GM18868 (cell line): ENCODE measurements around the gene ARHGEF37.

ENCODE experiments used
- ATAC-seq: cut with Tn5 transposase; IDR thresholded peaks from one replicate; pipeline ENCODE4 v1.9.1; 2021; ENCODE audit warnings: mild to moderate bottlenecking, moderate library complexity; ENCODE audit not compliant: unreplicated experiment

ARHGEF37 gene

DNA sequence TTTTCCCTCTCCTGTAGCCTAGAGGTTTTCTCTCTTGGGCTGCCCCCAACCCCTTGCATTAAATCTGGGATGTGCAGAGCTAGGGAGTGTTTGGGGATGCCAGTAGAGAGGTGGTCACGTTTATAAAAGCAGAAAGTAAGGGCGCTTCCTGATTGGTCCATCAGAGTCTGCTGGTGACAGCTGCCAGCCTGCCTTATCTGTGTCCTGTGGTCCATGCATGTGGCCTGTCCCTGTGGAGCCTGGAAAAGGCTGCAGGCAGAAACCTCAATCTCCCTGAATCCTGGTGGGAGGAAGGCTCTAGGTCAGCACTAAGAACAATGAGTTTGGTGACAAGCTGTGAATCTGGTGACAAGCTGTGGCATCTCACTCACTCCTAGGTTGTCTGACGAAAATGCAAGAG lies 42.2 kb downstream of the ARHGEF37 start:
- no peak for ATAC-seq

DNA sequence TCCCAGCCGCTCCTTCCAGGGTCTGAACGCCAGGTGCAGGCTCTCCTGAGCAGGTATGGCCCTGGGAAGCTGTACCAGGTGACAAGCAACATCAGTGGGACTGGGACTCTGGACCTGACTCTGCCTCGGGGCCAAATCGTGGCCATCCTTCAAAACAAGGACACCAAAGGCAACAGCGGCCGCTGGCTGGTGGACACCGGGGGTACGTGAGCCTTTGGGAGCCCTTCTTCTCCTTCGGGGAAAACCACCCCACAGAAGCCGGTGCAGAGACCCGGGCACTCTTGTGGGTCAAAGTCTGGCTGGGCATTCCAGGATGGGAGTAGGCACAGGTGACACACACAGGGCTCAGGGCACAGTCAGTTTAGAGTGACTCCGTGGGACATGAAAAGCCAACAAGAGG lies 45.8 kb downstream of the ARHGEF37 start:
- ATAC-seq, result no peak

DNA sequence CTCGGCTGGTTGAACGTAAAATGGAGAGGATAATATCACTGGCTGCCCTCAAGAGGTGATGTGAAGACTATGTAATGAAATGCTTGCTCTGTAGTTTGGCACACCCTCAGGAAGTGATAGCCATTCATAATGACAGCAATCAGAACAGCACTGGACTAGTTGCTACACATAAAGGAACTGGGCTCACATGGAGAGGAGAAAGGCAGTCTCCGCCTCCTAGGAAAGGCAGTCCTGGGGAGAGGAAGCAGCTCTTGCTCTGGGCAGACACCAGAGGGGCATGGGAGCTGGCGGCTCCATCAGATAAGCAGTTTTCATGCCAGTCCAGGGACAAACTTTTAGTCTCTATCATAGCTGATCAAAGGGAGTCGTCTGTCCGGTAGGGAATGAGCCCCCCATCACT lies 46.9 kb downstream of the ARHGEF37 start:
- ATAC-seq, result no peak

DNA sequence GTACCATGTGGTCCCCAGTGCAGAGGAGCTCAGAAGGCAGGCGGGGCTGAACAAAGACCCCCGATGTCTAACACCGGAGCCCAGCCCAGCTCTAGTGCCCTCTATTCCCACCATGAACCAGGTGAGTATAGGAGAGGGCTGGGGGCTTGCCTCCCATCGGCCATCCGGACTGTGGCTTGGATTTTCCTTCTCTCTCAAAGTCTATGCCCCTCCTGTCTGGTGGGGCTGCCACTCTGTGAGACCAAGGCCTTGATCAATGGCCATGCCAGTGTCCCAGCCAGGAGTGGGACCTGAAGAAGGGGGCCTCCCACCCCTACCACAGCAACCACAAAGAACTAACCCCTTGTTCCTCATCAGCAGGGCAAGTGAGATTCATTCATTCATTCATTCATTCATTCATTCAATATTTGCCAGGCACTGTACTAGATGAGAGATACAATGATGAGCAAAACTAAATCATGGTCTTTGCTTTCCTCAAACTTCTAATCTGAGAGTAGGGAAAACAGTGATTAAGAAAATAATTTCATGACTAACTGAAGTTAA lies 47.6 kb downstream of the ARHGEF37 start:
- ATAC-seq, result no peak

DNA sequence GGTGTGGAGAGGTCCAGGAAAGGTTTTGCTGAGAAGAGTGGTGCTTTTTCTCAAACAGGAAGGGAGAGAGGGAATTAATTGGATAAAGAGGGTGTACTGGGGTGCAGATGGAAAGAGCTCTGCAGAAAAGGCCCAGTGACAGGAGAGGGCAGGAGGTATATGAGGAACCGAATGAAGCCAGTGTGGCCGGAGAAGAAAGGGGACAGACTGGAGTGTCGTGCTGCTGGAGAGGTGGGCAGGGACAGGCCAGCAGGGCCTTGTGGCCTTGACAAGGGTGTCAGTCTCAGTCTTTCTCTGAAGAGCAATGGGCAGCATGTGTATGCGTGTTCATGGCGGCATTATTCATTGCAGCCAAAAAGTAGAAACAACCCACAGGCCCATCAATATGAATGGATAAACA lies 48.1 kb downstream of the ARHGEF37 start:
- ATAC-seq, result no peak

DNA sequence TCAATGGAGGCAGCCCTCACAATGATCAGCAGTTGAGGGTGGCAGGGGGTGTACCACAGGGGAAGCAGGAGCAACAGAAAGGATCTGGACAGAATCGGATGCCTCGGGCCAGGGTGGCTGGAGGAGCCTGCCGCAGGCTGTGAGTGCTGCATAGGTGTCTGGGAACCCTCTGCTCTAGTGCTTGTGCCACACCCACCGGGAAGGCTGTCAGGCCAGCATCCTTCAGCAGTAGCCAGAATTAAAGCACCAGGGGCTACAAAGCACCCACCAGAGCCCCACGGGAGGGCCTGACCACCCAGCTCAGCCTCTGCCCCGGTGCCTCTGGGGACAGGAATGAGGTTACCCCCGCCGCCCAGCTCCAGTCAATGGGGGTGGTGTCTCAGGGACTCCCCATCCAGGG lies 49.0 kb downstream of the ARHGEF37 start:
- ATAC-seq, result no peak

DNA sequence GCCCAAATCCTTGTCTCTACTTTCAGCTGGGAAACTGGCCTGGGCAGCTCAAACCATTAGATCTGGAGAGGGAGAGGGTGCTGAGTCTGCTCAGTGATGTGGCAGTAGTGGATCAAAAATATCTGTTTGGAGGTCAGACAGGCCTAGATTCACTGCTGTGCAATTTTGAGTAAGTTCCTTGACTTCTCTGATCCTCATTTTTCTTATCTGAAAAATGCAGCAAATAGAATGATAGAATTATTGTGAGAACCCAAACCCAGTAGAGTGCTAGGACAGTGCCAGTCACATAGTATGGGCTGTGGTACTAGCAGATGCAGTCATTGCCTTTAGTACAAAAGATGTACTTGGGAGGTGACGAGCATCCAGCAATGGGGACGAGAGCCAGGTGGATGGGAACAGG lies 50.2 kb downstream of the ARHGEF37 start:
- ATAC-seq, result no peak

DNA sequence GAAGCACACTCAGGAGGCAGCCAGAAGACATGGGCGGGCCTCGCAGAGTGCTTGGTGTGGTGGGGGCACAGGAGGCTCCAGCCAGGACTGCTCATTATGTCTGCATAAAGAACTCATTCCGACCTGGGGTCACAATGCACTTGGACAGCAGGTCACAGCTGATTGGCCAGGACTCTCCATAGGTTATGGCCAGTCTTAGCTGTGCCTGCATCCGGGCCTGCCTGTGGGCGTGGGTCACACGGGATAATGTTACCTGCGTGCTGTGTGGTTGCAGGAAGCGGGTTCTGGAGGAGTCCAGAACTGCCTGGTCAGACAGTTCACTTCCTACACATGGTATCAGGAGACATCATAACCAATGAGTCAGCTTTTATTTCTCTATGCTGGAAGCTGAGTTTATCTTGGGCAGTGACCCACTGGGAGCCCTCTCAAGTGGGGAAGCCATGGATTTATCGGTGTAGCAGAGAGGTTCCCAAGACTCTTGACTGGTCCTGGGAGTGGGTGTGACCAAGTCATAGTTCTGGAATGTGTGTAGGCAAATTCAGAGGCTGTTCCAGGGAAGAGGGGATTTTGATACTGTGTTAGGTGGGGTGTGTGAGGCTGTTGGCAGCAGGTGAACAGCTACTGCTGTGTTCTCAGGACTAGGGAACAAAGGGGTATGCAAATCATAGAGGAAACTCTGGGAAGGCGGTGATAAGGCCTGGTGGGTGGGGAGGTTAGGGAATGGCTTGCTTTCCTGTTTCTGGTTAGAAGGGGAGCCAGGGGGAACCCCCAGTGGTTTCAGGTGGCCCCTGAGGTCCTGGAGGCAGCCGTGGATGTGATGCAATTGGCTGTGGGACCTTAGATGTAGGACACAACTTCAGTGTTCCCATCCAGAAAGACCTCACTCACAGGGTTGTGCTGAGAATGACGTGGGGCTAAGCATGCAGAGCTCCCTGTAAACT lies 51.3 kb downstream of the ARHGEF37 start:
- ATAC-seq, result no peak

DNA sequence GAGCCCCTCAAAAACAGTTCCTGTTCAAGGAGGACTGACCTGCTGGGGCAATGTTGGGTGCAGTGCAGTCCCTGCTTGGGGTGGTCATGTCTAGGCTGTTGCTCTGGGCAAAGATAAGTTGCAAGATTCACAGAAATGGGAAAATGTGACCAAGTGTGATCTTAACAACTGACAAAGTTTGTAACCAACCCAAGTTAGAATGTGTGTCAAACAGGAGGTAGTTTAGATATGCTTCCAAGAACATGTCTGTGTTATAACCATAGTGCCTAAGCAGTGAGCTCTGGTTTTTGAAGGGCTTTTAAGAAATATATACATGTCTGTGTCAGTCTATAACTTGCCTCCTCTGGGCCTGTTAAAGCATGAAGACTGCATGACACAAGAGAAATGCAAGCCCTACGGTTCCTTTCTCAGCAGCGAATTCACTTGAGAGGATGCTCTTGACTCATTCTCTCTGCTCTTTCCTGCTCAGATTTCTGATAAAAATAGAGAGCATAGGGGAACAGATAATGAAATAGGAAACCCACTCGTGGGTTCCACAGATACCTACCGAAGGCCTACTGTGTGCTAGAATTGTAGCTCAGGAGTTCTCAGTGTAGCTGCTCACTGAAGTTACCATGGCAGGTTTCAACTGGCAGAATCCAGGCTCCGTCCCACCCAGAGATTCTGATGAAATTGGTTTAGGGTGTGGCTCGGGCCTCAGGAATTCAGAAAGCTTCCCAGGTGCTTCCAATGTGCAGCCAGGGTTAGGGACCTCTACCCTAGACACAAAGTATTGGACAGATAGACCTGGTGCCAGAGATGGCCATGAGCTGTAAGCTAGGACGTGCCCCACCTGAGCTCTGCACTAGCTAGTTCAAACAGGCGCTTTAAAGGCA lies 52.4 kb downstream of the ARHGEF37 start:
- ATAC-seq, result no peak

DNA sequence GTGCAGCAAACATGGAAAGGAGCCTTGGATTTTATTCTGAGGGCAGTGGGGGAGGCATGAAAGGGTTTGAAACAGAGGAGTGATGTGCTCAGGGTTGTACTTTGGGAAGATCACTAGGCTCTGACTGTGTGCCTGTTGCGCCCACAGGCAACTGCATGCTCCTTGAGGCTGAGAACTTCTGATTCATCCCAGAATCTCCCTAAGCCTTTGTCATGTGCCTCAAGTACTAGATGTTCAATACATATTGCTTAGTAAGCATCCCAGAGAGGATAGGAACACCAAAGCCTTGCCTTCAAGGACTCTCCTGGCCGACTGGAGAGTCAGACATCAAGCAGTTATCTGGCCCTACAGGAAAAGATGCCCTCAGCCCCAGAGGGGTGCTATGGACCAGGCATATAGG lies 54.1 kb downstream of the ARHGEF37 start:
- ATAC-seq, result no peak

DNA sequence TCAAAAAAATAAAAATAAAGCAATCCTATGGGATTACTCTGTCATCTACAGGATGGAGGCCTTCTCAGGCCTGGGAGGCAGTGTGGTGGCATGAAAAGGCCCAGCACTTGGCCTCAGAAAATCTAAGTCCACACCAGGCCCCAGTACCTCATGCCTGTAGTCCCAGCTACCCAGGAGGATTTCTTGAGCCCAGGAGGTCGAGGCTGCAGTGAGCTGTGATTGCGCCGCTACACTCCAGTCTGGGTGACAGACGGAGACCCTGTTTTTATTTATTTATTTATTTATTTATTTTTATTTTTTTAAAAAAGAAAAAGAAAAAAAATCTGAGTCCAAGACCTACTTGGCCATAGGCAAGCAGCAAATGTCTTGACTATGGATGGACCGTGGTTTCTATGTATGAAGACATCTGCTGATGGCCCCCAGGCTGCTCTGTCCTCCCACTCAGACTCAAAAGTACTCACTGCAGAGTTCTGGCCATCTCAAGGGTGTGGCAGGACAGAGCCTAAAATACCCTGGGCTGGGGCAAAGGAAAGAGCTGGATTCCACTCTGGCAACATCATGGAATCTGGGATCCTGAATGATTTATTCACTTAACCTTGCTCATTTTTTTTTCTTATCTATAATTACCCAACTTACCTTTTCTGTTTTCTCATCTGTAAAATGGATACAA lies 55.0 kb downstream of the ARHGEF37 start:
- ATAC-seq, result no peak

DNA sequence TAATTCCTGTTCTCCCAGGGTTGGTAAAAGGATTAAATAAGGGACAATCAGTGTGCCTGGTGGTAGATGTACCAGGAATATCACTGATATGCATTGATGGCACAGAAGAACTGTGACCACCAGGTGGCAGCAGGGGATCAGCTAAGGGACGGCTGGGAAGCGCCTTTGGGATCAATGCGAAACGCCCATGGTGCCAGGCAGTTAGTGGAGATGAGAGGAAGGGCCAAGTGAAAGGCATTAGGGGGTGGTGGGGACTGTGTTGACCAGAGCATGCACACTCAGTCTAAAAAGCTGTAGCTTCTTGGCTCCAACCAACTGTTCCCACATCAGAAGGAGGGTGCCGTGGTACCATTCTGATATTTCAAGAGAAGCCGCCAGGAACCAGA lies 55.6 kb downstream of the ARHGEF37 start:
- no peak for ATAC-seq

DNA sequence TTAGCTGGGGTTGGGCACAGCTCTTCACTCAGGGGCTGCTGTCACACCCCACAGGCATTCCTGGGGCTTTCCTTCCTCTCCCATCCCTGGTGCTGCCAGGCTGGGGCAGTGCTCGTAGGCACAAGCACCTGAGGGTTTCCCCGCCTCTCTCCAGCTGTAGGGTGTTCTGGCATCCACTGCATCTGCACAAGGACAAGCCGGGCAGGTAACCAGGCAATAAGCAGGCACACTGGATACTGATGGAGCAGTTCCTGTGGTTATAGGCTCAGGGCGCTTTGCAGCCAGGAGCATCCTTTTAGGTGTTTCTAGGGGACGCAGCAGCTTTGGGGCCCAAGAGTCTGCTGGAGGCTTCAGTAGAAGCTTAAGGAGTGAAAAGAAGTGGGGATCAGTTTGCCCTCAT lies 56.8 kb downstream of the ARHGEF37 start:
- ATAC-seq, result no peak

DNA sequence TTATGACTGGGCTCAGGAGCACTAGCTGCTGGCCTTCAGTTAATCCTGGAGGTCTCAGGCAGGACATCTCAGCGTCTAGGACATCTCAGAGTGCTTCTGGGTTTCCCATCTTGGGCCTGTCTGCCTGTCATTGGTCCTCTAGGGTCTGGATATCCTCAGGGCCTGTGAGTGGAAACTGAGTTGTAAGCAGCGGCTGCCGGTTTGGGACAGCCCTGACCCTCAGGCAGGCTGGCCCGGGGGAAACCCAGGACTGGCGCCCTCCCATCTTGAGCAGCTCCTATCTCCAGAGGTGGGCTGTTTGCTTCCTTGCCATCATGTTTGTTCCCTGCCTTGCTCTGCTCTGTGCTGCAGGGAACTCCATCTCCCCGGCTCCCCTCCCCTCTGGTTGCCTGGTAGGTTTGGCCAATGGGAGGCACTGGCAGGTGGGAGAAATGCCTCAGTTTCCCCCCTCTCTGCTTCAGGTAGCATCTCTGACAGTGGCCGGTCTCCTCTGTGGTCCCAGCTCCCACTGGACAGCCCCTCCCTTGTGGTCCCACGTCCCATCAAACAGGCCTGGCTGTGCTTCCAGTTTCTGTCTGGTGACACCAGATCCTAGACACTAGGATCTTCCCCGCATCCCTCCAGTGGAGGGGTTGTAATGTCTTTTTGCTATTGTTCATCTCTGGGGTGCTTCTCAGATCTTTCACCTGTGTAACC lies 57.4 kb downstream of the ARHGEF37 start:
- ATAC-seq, result no peak

DNA sequence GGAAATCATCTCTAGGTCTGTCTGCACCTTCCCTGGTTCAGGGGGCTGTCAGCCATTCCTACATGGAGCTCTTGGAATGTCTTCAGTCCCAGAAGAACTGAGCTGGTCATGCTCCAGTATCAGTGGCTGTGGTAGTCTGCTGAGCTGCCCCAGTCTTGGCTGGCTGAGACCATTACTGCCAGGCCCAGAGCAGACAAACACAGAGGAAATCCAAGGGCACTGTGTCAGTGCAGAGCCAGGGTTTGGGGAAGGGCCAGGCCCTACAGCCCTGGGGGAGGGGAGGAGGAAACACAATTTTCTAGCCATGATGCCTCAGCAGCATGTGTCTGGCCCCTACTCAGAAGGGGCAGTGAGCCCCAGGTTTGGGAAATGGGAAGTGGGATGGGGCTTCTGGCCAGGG lies 58.4 kb downstream of the ARHGEF37 start:
- no peak for ATAC-seq

DNA sequence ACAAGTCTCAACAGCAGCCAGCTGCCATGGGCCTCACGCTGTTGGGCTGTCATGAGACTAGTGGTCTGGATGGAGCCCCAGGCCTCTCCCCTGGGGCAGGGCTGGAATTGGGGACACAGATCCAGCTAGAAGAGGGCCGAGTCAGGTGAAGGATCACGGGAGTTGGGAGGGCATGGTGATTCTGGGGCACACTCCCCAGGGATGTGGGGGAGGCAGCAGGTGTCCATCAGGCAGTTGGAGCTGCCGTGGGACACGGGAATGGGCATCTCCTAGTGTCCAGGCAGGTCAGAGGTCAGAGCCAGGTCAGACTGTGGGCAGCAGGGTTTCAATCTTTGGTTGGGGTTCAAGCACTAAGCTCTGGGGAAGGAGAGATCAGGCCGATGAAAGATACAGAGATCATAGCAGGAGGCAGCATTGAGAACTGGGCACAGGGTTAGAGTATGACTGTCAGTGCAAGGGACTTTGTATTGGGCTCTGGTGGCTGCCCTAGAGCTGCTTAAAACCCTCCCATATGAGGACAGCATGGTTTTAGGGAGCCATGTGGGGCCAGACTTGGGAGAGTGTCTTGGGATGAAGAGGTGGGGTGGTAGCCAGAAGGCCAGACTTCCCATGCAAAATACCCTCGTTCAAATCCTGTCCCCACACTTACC lies 59.2 kb downstream of the ARHGEF37 start:
- no peak for ATAC-seq

DNA sequence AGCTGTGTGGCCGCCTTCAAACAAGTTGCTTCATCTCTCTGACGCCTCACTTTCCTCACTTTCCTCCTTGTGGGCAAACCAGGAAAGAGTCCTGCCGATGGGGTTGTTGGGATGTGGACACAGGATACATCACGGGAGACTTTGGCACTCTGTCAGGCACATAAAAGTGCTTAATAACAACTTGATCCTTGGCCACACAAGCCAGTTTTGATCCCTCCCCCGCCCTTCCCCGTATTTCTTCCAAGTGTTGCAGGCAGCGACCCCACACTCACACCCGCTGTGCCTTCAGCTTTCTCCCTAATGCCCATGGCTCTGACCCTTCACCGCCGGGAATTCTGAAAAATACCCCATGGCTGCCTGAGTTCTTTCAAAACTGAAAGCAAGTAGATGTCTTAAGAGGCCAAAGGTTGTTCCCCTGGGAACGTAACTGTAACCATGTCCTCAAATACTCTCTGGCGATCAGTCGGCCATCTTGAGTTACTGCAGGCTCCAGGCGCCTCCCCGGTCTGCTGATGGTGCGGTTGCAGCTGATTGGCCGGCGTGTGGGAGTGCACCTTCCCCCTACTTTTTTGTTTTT lies 59.8 kb downstream of the ARHGEF37 start:
- no peak for ATAC-seq

DNA sequence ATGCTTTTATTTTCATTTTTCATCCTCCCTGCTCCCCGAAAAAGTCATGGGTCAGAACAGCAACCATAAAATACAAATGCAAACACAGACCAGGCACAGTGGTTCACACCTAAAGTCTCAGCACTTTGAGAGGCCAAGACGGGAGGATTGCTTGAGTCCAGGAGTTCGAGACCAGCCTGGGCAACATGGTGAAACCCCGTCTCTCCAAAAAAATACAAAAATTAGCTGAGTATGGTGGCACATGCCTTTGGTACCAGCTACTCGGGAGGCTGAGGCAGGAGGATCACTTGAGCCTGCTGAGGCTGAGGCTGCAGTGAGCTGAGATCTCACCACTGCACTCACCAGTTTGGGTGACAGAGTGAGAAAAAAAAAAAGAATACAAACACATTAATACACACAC lies 60.3 kb downstream of the ARHGEF37 start:
- no peak for ATAC-seq

DNA sequence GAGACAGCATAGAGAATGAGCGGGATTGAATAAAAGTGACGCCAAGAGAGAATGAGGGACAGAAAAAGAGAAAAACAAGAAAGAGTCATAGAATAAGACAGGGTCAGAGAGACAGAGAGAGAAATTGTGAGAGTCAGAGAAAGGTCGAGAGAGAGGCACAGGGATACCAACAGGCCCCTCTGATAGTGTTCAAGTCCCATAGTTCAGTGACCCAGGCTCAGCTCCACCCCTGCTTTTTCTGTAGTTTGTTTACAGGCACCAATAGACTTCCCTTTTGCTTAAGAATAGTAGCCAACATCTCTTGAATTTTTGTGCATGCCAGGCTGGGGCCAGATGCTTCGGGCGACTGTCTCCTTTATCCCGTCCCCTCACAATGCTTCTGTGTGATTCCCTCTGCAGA lies 62.5 kb downstream of the ARHGEF37 start:
- ATAC-seq, result no peak

DNA sequence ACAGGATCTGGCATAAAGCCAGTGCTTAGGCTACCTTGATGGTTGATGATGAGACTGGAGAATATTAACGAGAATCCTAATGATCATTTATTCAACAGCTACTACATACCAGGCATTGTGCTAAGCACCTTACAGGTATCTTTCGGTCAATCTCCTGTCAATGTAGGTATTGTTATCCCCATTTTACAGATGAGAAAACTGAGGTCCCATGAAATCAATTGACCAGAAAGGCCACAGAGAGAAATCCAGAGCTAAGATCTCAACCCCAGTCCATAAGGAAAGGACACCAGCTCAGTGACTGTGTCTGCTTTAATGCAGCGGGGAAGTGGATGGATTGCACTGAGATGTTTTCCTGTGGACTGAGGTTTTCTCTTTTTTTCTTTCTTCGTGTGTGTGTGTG lies 63.3 kb downstream of the ARHGEF37 start:
- ATAC-seq, result no peak
